ENCODE data around the gene PRR18.
"Not testable (repeated sequence)": the region's sequence is repeated elsewhere in the genome, so short reads cannot be mapped to it uniquely, and the experiment has no call there.

PRR18 gene

GRCh38 chr6:166308033-166308768 is at the start of gene PRR18:
PRR18 (minus strand) TSS chr6:166308392; CDS start chr6:166308142, 250 bp downstream.
- no peak for DNase-seq

GRCh38 chr6:166355552-166355951 is 47.4 kb upstream of the PRR18 start:
- no peak for DNase-seq

- no peak for DNase-seq
Measured at GRCh38 chr6:166354965-166355364, 46.8 kb upstream of the PRR18 start.

GRCh38 chr6:166354143-166354542 is 46.0 kb upstream of the PRR18 start:
- DNase-seq: no peak

GRCh38 chr6:166353507-166353906 is 45.3 kb upstream of the PRR18 start:
- DNase-seq: no peak

GRCh38 chr6:166352923-166353322 is 44.7 kb upstream of the PRR18 start:
- no peak for DNase-seq

GRCh38 chr6:166351715-166352285 is 43.6 kb upstream of the PRR18 start:
- no peak for DNase-seq

GRCh38 chr6:166348305-166348949 is 40.2 kb upstream of the PRR18 start:
- no peak for DNase-seq

GRCh38 chr6:166346965-166347364 is 38.8 kb upstream of the PRR18 start:
- no peak for DNase-seq

GRCh38 chr6:166346449-166346848 is 38.3 kb upstream of the PRR18 start:
- DNase-seq: no peak

- not testable (repeated sequence) for DNase-seq
Measured at GRCh38 chr6:166345672-166346071, 37.5 kb upstream of the PRR18 start.

- DNase-seq: not testable (repeated sequence)
Measured at GRCh38 chr6:166344921-166345320, 36.7 kb upstream of the PRR18 start.

- no peak for DNase-seq
Measured at GRCh38 chr6:166344240-166344639, 36.0 kb upstream of the PRR18 start.

GRCh38 chr6:166343150-166343487 is 34.9 kb upstream of the PRR18 start:
- DNase-seq: no peak

GRCh38 chr6:166342349-166343149 is 34.4 kb upstream of the PRR18 start, which contains the start of gene SFT2D1:
SFT2D1 (minus strand) TSS chr6:166342545; CDS start chr6:166342481, 64 bp downstream.
- peak; percentile 69 for DNase-seq

- DNase-seq: no peak
Measured at GRCh38 chr6:166341977-166342348, 33.8 kb upstream of the PRR18 start.

- DNase-seq: peak; percentile 41
Measured at GRCh38 chr6:166341464-166341863, 33.3 kb upstream of the PRR18 start.

- DNase-seq: no peak
Measured at GRCh38 chr6:166338854-166339253, 30.7 kb upstream of the PRR18 start.

GRCh38 chr6:166336847-166337246 is 28.7 kb upstream of the PRR18 start:
- no peak for DNase-seq

- no peak for DNase-seq
Measured at GRCh38 chr6:166335378-166336302, 27.4 kb upstream of the PRR18 start.

- no peak for DNase-seq
Measured at GRCh38 chr6:166334878-166335277, 26.7 kb upstream of the PRR18 start.

Data from KG1 (cell line).